ENCODE results near the gene ASB10.

ASB10 gene, protein sequence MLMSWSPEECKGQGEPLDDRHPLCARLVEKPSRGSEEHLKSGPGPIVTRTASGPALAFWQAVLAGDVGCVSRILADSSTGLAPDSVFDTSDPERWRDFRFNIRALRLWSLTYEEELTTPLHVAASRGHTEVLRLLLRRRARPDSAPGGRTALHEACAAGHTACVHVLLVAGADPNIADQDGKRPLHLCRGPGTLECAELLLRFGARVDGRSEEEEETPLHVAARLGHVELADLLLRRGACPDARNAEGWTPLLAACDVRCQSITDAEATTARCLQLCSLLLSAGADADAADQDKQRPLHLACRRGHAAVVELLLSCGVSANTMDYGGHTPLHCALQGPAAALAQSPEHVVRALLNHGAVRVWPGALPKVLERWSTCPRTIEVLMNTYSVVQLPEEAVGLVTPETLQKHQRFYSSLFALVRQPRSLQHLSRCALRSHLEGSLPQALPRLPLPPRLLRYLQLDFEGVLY

DNA sequence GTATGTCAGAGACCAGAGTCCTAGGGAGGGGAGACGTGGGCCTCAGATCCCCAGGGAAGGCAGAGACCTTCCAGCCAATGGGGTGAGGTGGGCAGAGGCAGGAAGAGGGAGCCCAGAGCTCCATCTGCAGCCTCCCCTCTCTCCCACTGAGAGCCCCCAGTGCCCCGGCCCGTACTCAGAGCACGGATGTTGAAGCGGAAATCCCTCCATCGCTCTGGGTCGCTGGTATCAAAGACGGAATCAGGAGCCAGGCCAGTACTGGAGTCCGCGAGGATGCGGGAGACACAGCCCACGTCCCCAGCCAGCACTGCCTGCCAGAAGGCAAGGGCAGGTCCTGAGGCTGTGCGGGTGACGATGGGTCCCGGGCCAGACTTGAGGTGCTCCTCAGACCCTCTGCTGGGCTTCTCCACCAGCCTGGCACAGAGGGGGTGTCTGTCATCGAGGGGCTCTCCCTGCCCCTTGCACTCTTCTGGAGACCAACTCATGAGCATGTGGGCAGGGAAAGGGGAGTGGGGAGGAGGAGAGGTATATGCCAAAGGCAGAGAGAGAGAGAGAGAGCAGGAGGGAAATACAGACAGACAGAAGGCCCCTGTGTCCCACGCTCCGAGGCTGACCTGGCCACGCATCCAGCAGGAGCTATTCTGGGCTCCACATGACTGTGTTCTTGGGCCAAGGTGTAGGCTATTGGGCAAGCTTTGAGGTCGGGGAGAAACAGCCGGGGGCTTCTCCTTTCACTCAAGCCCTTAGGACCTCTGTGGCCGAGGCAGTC is at the start of gene ASB10:
Gene ASB10, minus strand, starts transcription at position 611 of the 769 bp plus-strand sequence. Its CDS starts 120 bp downstream, at position 491.
- H3K9me3 ChIP-seq (ENCODE audit: control insufficient read depth, insufficient read depth, low read length), result no peaks in the 10 kb centered on the region
- H3K9ac ChIP-seq (ENCODE audit: low read depth, low read length), result no peak within 1 kb of the TSS
- H3K36me3 ChIP-seq (ENCODE audit: control insufficient read depth, insufficient read depth, low read length), result no peaks in the 10 kb centered on the region
- no peaks in the 10 kb centered on the region for H3K4me1 ChIP-seq (ENCODE audit: control insufficient read depth, insufficient read depth, low read length)
- H3K27me3 ChIP-seq (ENCODE audit: control insufficient read depth, insufficient read depth, low read length), result no peaks in the 10 kb centered on the region; the same call in 1 of the 2 replicates
- H3K27ac ChIP-seq (ENCODE audit: low read depth, low read length), result no peak within 1 kb of the TSS
- no peak within 1 kb of the TSS for H3K4me3 ChIP-seq (ENCODE audit: low read depth, low read length)

GRCh38 chr7:151236406-151236805 is 49.4 kb upstream of the ASB10 start:
- Histone ChIP-seq H3K4me3 (ENCODE audit: low read depth, low read length) (no peak overlapping the region), H3K9me3 (ENCODE audit: control insufficient read depth, insufficient read depth, low read length) (no peaks in the 10 kb centered on the region), H3K4me1 (ENCODE audit: control insufficient read depth, insufficient read depth, low read length) (0 out of 2 replicates have a peak, but pooled peaks cover 5% of the 10 kb centered on the region), H3K27me3 (ENCODE audit: control insufficient read depth, insufficient read depth, low read length) (no peaks in the 10 kb centered on the region), H3K36me3 (ENCODE audit: control insufficient read depth, insufficient read depth, low read length) (peaks cover 36% of the 10 kb centered on the region), H3K27ac (ENCODE audit: low read depth, low read length) (no peak overlapping the region), H3K9ac (ENCODE audit: low read depth, low read length) (no peak overlapping the region)

DNA sequence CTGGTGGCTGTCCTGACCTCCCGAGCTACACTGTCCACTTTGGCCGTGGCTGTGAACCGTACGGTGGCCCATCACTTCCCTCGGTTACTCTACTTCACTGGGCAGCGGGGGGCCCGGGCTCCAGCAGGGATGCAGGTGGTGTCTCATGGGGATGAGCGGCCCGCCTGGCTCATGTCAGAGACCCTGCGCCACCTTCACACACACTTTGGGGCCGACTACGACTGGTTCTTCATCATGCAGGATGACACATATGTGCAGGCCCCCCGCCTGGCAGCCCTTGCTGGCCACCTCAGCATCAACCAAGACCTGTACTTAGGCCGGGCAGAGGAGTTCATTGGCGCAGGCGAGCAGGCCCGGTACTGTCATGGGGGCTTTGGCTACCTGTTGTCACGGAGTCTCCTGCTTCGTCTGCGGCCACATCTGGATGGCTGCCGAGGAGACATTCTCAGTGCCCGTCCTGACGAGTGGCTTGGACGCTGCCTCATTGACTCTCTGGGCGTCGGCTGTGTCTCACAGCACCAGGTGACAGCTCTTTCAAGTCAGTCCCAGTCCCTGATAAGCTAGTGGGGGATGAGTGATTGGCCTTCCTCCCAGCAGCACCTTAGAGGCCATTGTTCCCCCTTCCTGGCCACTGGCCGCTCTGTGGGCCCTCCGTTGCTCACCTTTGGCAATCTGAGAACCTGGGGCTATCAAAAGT is 48.2 kb upstream of the ASB10 start:
- H3K4me1 ChIP-seq (ENCODE audit: control insufficient read depth, insufficient read depth, low read length), result 0 out of 2 replicates have a peak, but pooled peaks cover 5% of the 10 kb centered on the region
- H3K9ac ChIP-seq (ENCODE audit: low read depth, low read length), result no peak overlapping the region
- no peaks in the 10 kb centered on the region for H3K27me3 ChIP-seq (ENCODE audit: control insufficient read depth, insufficient read depth, low read length)
- H3K36me3 ChIP-seq (ENCODE audit: control insufficient read depth, insufficient read depth, low read length), result peaks cover 36% of the 10 kb centered on the region
- H3K4me3 ChIP-seq (ENCODE audit: low read depth, low read length), result no peak overlapping the region
- no peak overlapping the region for H3K27ac ChIP-seq (ENCODE audit: low read depth, low read length)
- no peaks in the 10 kb centered on the region for H3K9me3 ChIP-seq (ENCODE audit: control insufficient read depth, insufficient read depth, low read length)

- peak overlapping the region; percentile 87 for H3K4me3 ChIP-seq (ENCODE audit: low read depth, low read length)
- no peak overlapping the region for H3K9ac ChIP-seq (ENCODE audit: low read depth, low read length)
- H3K4me1 ChIP-seq (ENCODE audit: control insufficient read depth, insufficient read depth, low read length), result 0 out of 2 replicates have a peak, but pooled peaks cover 5% of the 10 kb centered on the region
- no peak overlapping the region for H3K27ac ChIP-seq (ENCODE audit: low read depth, low read length)
- H3K27me3 ChIP-seq (ENCODE audit: control insufficient read depth, insufficient read depth, low read length), result no peaks in the 10 kb centered on the region
- H3K9me3 ChIP-seq (ENCODE audit: control insufficient read depth, insufficient read depth, low read length), result no peaks in the 10 kb centered on the region
- peaks cover 36% of the 10 kb centered on the region for H3K36me3 ChIP-seq (ENCODE audit: control insufficient read depth, insufficient read depth, low read length)
Measured at GRCh38 chr7:151233804-151234203, 46.8 kb upstream of the ASB10 start.

GRCh38 chr7:151232917-151233701 is 46.1 kb upstream of the ASB10 start:
- Histone ChIP-seq H3K9ac (ENCODE audit: low read depth, low read length) (peak overlapping the region; percentile 57), H3K36me3 (ENCODE audit: control insufficient read depth, insufficient read depth, low read length) (peaks cover 32% of the 10 kb centered on the region), H3K27me3 (ENCODE audit: control insufficient read depth, insufficient read depth, low read length) (no peaks in the 10 kb centered on the region), H3K27ac (ENCODE audit: low read depth, low read length) (peak overlapping the region; percentile 73), H3K4me1 (ENCODE audit: control insufficient read depth, insufficient read depth, low read length) (0 out of 2 replicates have a peak, but pooled peaks cover 7% of the 10 kb centered on the region), H3K9me3 (ENCODE audit: control insufficient read depth, insufficient read depth, low read length) (no peaks in the 10 kb centered on the region), H3K4me3 (ENCODE audit: low read depth, low read length) (peak overlapping the region; percentile 87)

DNA sequence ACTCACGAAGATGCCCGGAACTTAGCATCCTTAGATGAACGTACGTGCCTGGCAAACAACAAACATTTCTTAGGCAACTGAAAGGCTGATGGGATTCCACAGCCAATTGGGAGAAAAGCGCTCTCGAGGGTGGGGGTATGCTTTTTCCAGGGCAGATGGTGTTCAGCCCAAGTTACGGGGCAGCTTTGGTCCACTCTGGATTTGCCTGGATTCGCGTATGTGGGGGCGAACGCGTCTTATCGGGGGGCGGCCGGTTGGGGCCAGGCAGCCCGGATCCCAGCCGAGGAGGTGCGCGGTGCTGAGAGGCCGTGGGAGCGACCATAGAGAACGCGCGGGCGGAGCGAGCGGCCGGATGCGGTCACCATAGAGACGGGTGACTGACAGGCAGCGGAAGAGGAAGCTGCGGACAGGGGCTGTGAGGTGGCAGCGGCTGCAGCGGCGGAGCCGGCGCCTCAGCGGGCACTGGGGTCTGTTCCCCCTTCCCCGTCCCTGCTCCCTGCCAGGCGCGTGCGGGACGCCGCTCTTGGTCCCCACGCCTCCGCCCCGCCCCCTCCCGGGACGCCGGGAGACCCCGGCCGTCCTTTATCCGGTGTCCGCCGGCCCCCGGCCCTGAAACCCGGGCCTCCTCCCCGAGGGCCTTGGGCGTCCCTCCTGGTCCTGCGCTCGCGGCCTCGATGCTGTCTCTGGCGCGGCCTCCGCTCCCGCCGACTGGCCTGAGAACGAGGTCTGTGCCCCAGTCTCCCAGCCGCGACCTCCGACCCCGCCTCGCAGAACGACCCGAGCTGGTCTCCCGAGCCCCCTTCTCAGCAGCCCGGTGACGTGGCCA is 45.3 kb upstream of the ASB10 start, which contains the start of gene CHPF2:
Gene CHPF2, plus strand, starts transcription at position 393 of the 826 bp plus-strand sequence. CDS start 1,529 bp downstream, outside the sequence.
- Histone ChIP-seq H3K27ac (ENCODE audit: low read depth, low read length) (peak within 1 kb of the TSS; percentile 73), H3K9me3 (ENCODE audit: control insufficient read depth, insufficient read depth, low read length) (no peaks in the 10 kb centered on the region), H3K4me3 (ENCODE audit: low read depth, low read length) (peak within 1 kb of the TSS; percentile 87), H3K36me3 (ENCODE audit: control insufficient read depth, insufficient read depth, low read length) (peaks cover 25% of the 10 kb centered on the region), H3K4me1 (ENCODE audit: control insufficient read depth, insufficient read depth, low read length) (0 out of 2 replicates have a peak, but pooled peaks cover 10% of the 10 kb centered on the region), H3K9ac (ENCODE audit: low read depth, low read length) (peak within 1 kb of the TSS; percentile 57), H3K27me3 (ENCODE audit: control insufficient read depth, insufficient read depth, low read length) (no peaks in the 10 kb centered on the region)

GRCh38 chr7:151231080-151231479 is 44.0 kb upstream of the ASB10 start:
- H3K9me3 ChIP-seq (ENCODE audit: control insufficient read depth, insufficient read depth, low read length), result no peaks in the 10 kb centered on the region
- H3K36me3 ChIP-seq (ENCODE audit: control insufficient read depth, insufficient read depth, low read length), result peaks cover 14% of the 10 kb centered on the region
- peaks cover 12% of the 10 kb centered on the region; the same call in 1 of the 2 replicates for H3K4me1 ChIP-seq (ENCODE audit: control insufficient read depth, insufficient read depth, low read length)
- H3K9ac ChIP-seq (ENCODE audit: low read depth, low read length), result no peak overlapping the region
- no peak overlapping the region for H3K27ac ChIP-seq (ENCODE audit: low read depth, low read length)
- no peaks in the 10 kb centered on the region for H3K27me3 ChIP-seq (ENCODE audit: control insufficient read depth, insufficient read depth, low read length)
- no peak overlapping the region for H3K4me3 ChIP-seq (ENCODE audit: low read depth, low read length)

DNA sequence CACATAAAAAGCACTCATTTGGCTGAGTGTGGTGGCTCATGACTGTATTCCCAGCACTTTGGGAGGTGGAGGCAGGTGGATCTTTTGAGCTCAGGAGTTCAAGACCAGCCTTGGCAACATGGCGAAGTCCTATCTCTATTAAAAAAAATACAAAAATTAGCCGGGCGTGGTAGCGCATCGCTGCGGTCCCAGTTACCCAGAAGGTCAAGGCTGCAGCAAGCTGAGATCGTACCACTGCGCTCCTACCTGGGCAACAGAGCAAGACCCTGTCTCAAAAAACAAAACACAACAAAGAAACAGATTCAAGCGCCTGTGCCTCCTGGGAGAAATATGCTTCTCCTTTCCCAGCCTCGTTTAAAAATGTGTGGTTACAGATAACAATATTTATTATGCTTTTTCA is 42.2 kb upstream of the ASB10 start:
- Histone ChIP-seq H3K27me3 (ENCODE audit: control insufficient read depth, insufficient read depth, low read length) (no peaks in the 10 kb centered on the region), H3K4me3 (ENCODE audit: low read depth, low read length) (no peak overlapping the region), H3K27ac (ENCODE audit: low read depth, low read length) (no peak overlapping the region), H3K4me1 (ENCODE audit: control insufficient read depth, insufficient read depth, low read length) (peaks cover 16% of the 10 kb centered on the region; the same call in 1 of the 2 replicates), H3K9ac (ENCODE audit: low read depth, low read length) (no peak overlapping the region), H3K36me3 (ENCODE audit: control insufficient read depth, insufficient read depth, low read length) (peaks cover 17% of the 10 kb centered on the region), H3K9me3 (ENCODE audit: control insufficient read depth, insufficient read depth, low read length) (no peaks in the 10 kb centered on the region)

GRCh38 chr7:151228024-151228866 is 41.2 kb upstream of the ASB10 start:
- Histone ChIP-seq H3K4me1 (ENCODE audit: control insufficient read depth, insufficient read depth, low read length) (peaks cover 12% of the 10 kb centered on the region; the same call in 1 of the 2 replicates), H3K27ac (ENCODE audit: low read depth, low read length) (peak overlapping the region; percentile 91), H3K27me3 (ENCODE audit: control insufficient read depth, insufficient read depth, low read length) (no peaks in the 10 kb centered on the region), H3K9me3 (ENCODE audit: control insufficient read depth, insufficient read depth, low read length) (no peaks in the 10 kb centered on the region), H3K36me3 (ENCODE audit: control insufficient read depth, insufficient read depth, low read length) (peaks cover 27% of the 10 kb centered on the region), H3K4me3 (ENCODE audit: low read depth, low read length) (peak overlapping the region; percentile 88), H3K9ac (ENCODE audit: low read depth, low read length) (peak overlapping the region; percentile 68)

Measured in HUES48 (cell line).